Hepatocyte (in vitro differentiated cells): ENCODE data around the gene EDC3. TPM values are rescaled to one million over a fixed set of nuclear protein-coding genes. Genes with fewer than 3 reads are reported as not detected.

Source experiments
- DNase-seq: peaks from one replicate; pipeline ENCODE4 v3.0.0-alpha.2; 2016; ENCODE audit warnings: low spot score
- H2AFZ ChIP-seq: fragments of 200-600 bp; sonication (generic); 2 replicates; pipeline ENCODE4 v1.6.0; 2016; ENCODE audit warnings: antibody characterized with exemption, mild to moderate bottlenecking
- H3K27ac ChIP-seq: fragments of 200-600 bp; sonication (generic); 2 replicates; pipeline ENCODE4 v1.5.1; 2016; ENCODE audit warnings: mild to moderate bottlenecking
- H3K27me3 ChIP-seq: fragments of 200-600 bp; sonication (generic); 2 replicates; pipeline ENCODE4 v1.6.1; 2016
- H3K36me3 ChIP-seq: fragments of 200-600 bp; sonication (generic); replicated peaks from 2 replicates; pipeline ENCODE4 v1.5.1; 2016; ENCODE audit warnings: low read depth; ENCODE audit not compliant: insufficient read depth
- H3K4me1 ChIP-seq: fragments of 200-600 bp; sonication (generic); 2 replicates; pipeline ENCODE4 v1.5.1; 2016; ENCODE audit warnings: mild to moderate bottlenecking, moderate library complexity; ENCODE audit not compliant: insufficient read depth
- H3K4me2 ChIP-seq: fragments of 200-600 bp; sonication (generic); 2 replicates; pipeline ENCODE4 v1.6.0; 2016
- H3K4me3 ChIP-seq: fragments of 200-600 bp; sonication (generic); 2 replicates; pipeline ENCODE4 v1.5.1; 2016; ENCODE audit warnings: mild to moderate bottlenecking
- H3K79me2 ChIP-seq: fragments of 200-600 bp; sonication (generic); 2 replicates; pipeline ENCODE4 v1.6.0; 2017; ENCODE audit warnings: mild to moderate bottlenecking
- H3K9me2 ChIP-seq: fragments of 200-600 bp; sonication (generic); replicated peaks from 2 replicates; pipeline ENCODE4 v1.6.0; 2017; ENCODE audit warnings: mild to moderate bottlenecking; ENCODE audit not compliant: insufficient read depth
- H3K9me3 ChIP-seq: fragments of 200-600 bp; sonication (generic); 2 replicates; pipeline ENCODE4 v1.5.1; 2016; ENCODE audit warnings: low read depth, mild to moderate bottlenecking
- H4K20me1 ChIP-seq: fragments of 200-600 bp; sonication (generic); 2 replicates; pipeline ENCODE4 v1.6.0; 2016; ENCODE audit warnings: mild to moderate bottlenecking; ENCODE audit not compliant: insufficient read depth, poor library complexity, severe bottlenecking
- EZH2 ChIP-seq: fragments of 200-600 bp; sonication (generic); IDR thresholded peaks from 2 replicates; pipeline ENCODE4 v1.6.1; 2016; ENCODE audit warnings: antibody characterized with exemption, mild to moderate bottlenecking, borderline replicate concordance
- EZH2phosphoT487 ChIP-seq: fragments of 200-600 bp; sonication (generic); IDR thresholded peaks from one replicate; pipeline ENCODE4 v1.6.1; 2018; ENCODE audit warnings: antibody characterized with exemption, mild to moderate bottlenecking, low read depth, moderate library complexity; ENCODE audit not compliant: unreplicated experiment, severe bottlenecking
- WGBS: methylation state at CpG from one replicate; pipeline ENCODE4 v1.1.6; 2016; ENCODE audit warnings: low lambda C conversion rate; ENCODE audit errors: missing lambda C conversion rate; 5-methylcytosine and 5-hydroxymethylcytosine counted together
- polyA plus RNA-seq: library from polyadenylated mRNA; unstranded; fragments of >200 nt; fragmentation: Nextera tagmentation; extraction: Ambion mirVana; gene quantifications from 2 replicates; pipeline ENCODE4 v1.2.1, GENCODE V29; 2016
- total RNA-seq: library from RNA; depleted of rRNA; stranded (reverse); fragments of >200 nt; gene quantifications from 2 replicates; pipeline ENCODE4 v1.2.3, GENCODE V29; 2014
- TF ChIP-seq, protein P1 (sequence below): fragments of 200-600 bp; sonication (generic); IDR thresholded peaks from 2 replicates; pipeline ENCODE4 v1.5.1; 2016; ENCODE audit warnings: antibody characterized with exemption, mild to moderate bottlenecking; ENCODE audit not compliant: poor library complexity

Gene EDC3
- total and polyA plus RNA-seq, 2 experiments from 2014 or later = 11.5 to 31.4 TPM

GRCh38 chr15:74616996-74617395 is 78.8 kb downstream of the EDC3 start:
- peaks cover 56% of the 10 kb centered on the region for H4K20me1 ChIP-seq

GRCh38 chr15:74616366-74616939 is 79.4 kb downstream of the EDC3 start:
- H2AFZ ChIP-seq = peak overlapping the region; percentile 70
- TF ChIP-seq, protein P1, sequence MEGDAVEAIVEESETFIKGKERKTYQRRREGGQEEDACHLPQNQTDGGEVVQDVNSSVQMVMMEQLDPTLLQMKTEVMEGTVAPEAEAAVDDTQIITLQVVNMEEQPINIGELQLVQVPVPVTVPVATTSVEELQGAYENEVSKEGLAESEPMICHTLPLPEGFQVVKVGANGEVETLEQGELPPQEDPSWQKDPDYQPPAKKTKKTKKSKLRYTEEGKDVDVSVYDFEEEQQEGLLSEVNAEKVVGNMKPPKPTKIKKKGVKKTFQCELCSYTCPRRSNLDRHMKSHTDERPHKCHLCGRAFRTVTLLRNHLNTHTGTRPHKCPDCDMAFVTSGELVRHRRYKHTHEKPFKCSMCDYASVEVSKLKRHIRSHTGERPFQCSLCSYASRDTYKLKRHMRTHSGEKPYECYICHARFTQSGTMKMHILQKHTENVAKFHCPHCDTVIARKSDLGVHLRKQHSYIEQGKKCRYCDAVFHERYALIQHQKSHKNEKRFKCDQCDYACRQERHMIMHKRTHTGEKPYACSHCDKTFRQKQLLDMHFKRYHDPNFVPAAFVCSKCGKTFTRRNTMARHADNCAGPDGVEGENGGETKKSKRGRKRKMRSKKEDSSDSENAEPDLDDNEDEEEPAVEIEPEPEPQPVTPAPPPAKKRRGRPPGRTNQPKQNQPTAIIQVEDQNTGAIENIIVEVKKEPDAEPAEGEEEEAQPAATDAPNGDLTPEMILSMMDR = no peak
- TF ChIP-seq EZH2 (no peak), EZH2phosphoT487 (no peak)
- peak overlapping the region; percentile 87 for H3K4me2 ChIP-seq
- peak overlapping the region; percentile 99 for H3K27ac ChIP-seq
- peaks cover 50% of the 10 kb centered on the region for H4K20me1 ChIP-seq
- 9% methylated on average over 18 of the region's 18 CpGs for WGBS
- H3K4me3 ChIP-seq = peak overlapping the region; percentile 98
- peaks cover 58% of the 10 kb centered on the region for H3K79me2 ChIP-seq
- H3K9me3 ChIP-seq = no peaks in the 10 kb centered on the region
- H3K4me1 ChIP-seq = peaks cover 14% of the 10 kb centered on the region
- H3K9me2 ChIP-seq = no peaks in the 10 kb centered on the region
- no peaks in the 10 kb centered on the region for H3K27me3 ChIP-seq
- peak; percentile 86 for DNase-seq
- H3K36me3 ChIP-seq = no peaks in the 10 kb centered on the region

More at GRCh38 chr15:74616996-74617395, 78.8 kb downstream of the EDC3 start:
- peak overlapping the region; percentile 98 for H3K4me3 ChIP-seq
- no peak for DNase-seq
- H3K9me3 ChIP-seq = no peaks in the 10 kb centered on the region
- peak overlapping the region; percentile 87 for H3K4me2 ChIP-seq
- peak overlapping the region; percentile 99 for H3K27ac ChIP-seq
- TF ChIP-seq EZH2 (no peak), EZH2phosphoT487 (no peak)
- TF ChIP-seq, protein P1 = no peak
- H3K79me2 ChIP-seq = peaks cover 63% of the 10 kb centered on the region
- no peaks in the 10 kb centered on the region for H3K36me3 ChIP-seq
- no peaks in the 10 kb centered on the region for H3K9me2 ChIP-seq
- H2AFZ ChIP-seq = no peak overlapping the region
- peaks cover 14% of the 10 kb centered on the region for H3K4me1 ChIP-seq
- H3K27me3 ChIP-seq = no peaks in the 10 kb centered on the region

DNA sequence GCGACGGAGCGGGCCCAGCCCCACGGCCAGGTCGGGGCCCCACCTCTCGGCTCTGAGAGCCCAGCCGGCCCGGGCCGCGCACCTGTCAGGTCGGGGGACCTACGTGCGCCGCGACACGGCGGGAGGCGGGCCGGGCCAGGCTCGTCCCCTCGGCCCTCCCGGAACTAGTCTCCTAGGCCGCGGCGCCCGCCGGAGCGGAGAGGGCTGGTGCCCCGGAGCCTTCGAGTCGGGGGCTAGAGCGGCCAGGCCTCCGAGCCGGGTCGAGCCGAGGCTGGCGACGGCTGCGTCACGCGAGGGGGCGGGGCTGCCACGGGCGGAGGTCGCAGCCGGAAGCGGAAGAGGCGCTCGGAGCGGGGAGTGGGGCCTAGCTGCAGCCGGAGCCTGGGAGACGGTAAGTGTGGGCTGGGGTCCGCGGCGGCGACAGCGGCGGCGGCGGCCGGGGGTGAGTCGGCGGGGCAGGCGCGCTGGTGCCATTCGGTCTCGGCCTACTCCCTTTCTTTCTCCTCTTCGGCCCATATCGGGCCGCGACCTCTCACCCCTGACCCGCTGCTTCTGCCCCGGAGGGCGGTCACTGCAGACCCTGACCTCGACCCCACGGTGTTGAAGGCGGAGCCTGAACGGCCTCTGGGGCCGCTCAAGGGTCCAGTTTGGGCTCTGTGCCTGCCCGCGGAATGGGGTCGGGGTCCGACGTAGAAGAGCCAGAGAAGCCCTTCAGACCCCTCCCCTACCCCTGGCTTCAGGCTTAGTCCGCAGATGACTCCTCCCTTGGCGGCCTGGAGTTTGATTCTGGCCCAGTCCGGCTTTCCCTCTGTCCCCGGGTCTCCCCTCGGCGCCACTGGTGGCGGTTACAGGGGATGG is 80.1 kb downstream of the EDC3 start, which contains the start of gene CLK3:
CLK3 (plus strand) TSS at position 329 of the 858 bp plus-strand sequence. CDS start 3,361 bp downstream, outside the sequence.
- TF ChIP-seq EZH2phosphoT487 (no peak), EZH2 (no peak)
- TF ChIP-seq, protein P1 = no peak
- Histone ChIP-seq H3K79me2 (peaks cover 50% of the 10 kb centered on the region), H4K20me1 (peaks cover 43% of the 10 kb centered on the region), H3K27me3 (no peaks in the 10 kb centered on the region), H3K9me3 (no peaks in the 10 kb centered on the region), H3K27ac (peak within 1 kb of the TSS; percentile 99), H3K9me2 (no peaks in the 10 kb centered on the region), H3K4me2 (peak within 1 kb of the TSS; percentile 99), H3K4me3 (peak within 1 kb of the TSS; percentile 98), H3K4me1 (peaks cover 14% of the 10 kb centered on the region), H3K36me3 (no peaks in the 10 kb centered on the region), H2AFZ (peak within 1 kb of the TSS; percentile 83)
- 1% methylated on average over 67 of the region's 91 CpGs for WGBS
- peak; percentile 98 for DNase-seq
